ENCODE measurements around the gene IGF1R.

DNA sequence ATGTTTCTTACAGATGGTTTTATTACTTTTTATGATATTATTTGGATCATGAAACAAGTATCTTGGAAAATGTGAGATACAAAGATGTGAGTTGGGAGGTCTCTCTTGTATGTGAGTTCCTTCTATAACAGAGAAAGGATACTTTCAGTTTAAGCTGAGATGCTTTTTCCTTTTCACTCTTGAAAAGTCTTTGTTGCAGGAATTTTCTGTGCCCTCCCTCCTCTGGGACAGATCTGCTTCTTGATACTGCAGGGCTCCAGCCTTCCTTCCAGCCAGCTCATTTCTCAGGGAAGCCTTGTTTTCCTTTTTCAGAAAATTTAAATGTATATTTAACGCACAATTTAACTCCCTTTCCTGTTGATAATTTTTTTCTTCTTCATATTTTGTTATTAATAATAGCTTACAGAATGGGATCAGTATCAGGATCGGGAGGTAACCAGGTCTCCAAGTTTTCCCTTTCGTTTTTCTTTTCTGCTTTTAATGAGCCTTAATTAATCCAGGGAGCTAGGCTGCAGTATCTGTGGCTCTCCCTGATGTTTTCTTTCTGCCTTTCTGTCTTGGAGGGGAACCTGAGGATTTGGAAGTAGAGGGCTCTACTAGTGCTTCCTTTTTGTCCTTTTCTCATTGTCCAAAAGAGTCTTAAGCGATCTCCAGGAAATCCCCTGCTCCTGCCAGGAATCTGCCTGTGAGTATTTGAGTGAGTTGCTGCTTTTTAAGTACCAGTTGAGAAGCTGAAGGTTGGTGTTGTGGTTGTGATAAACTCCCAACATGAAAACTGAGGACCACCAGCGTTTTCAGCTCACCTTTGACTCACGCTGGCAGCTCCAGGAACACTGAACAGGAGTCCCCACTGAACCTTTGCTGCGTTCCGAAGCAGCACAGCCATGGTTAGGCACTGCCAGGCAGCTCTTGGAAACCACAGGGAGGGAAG lies 105.7 kb downstream of the IGF1R start:
- TF ChIP-seq, protein P1, sequence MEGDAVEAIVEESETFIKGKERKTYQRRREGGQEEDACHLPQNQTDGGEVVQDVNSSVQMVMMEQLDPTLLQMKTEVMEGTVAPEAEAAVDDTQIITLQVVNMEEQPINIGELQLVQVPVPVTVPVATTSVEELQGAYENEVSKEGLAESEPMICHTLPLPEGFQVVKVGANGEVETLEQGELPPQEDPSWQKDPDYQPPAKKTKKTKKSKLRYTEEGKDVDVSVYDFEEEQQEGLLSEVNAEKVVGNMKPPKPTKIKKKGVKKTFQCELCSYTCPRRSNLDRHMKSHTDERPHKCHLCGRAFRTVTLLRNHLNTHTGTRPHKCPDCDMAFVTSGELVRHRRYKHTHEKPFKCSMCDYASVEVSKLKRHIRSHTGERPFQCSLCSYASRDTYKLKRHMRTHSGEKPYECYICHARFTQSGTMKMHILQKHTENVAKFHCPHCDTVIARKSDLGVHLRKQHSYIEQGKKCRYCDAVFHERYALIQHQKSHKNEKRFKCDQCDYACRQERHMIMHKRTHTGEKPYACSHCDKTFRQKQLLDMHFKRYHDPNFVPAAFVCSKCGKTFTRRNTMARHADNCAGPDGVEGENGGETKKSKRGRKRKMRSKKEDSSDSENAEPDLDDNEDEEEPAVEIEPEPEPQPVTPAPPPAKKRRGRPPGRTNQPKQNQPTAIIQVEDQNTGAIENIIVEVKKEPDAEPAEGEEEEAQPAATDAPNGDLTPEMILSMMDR (IDR thresholded peaks at IDR 0.05): no peak
- TF ChIP-seq POLR2A (IDR thresholded peaks at IDR 0.05): peak in 1 of 2 donors; percentile 30

Data from adrenal gland (tissue), 5 donors.